Hematopoietic multipotent progenitor cell (in vitro differentiated cells): ENCODE results near the gene KRT6A. TPM values are rescaled to one million over a fixed set of nuclear protein-coding genes. Genes with fewer than 3 reads are reported as not detected.
"Not testable (repeated sequence)": the region's sequence is repeated elsewhere in the genome, so short reads cannot be mapped to it uniquely, and the experiment has no call there.

Experiments used
- DNase-seq, 3 donors: peaks; one replicate each; pipeline ENCODE4 v3.0.0-alpha.2; 2011 to 2015; ENCODE audit warnings: low read depth in 2 of 3, low spot score in 2 of 3
- total RNA-seq: library from RNA; depleted of rRNA; stranded (reverse); fragments of >200 nt; gene quantifications from one replicate; pipeline ENCODE4 v1.2.3, GENCODE V29; 2012

The KRT6A gene
- total RNA-seq, 1 donor = not detected

- DNase-seq = peak in 2 of 3 donors; percentile 65 to 82
Measured at GRCh38 chr12:52506858-52507715, 14.0 kb upstream of the KRT6A start.

DNA sequence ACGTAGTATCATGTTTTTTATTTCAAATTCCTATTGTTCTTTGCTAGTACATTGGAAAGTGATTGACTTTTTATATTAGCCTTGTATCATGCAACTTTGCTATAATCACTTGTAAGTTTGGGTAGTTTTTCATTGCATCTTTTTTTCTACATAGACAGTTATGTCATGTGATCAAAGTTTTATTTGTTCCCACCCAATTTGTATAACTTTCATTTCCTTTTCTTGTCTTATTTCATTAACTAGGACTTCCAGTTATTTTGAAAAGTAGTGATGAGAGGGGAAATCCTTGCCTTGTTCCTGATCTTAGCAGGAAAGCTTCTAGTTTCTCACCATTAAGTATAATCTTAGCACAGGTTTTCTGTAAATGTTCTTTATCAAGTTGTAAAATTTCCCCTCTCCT, 9.8 kb upstream of the KRT6A start:
- no peak for DNase-seq

DNA sequence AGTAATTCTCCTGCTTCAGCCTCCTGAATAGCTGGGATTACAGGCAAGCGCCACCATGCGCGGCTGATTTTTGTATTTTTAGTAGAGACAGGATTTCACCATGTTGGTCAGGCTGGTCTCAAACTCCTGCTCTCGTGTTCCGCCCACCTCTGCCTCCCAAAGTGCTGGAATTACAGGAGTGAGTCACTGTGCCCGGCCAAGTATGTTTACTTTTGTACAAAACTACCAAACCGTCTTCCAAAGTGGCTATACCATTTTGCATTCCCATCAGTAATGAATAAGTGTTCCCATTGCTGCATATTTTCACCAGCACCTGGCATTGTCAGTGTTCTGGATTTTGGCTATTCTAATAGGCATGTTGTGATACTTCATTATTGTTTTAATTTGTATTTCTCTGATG, 8.4 kb upstream of the KRT6A start:
- no peak for DNase-seq

GRCh38 chr12:52500574-52500973, 7.5 kb upstream of the KRT6A start:
- DNase-seq = not testable (repeated sequence)

- no peak for DNase-seq
Measured at GRCh38 chr12:52499806-52500560, 6.9 kb upstream of the KRT6A start.

- no peak for DNase-seq
Measured at GRCh38 chr12:52498946-52499345, 5.9 kb upstream of the KRT6A start.

GRCh38 chr12:52497975-52498374, 4.9 kb upstream of the KRT6A start:
- no peak for DNase-seq

GRCh38 chr12:52496590-52497071, 3.6 kb upstream of the KRT6A start:
- no peak for DNase-seq

DNA sequence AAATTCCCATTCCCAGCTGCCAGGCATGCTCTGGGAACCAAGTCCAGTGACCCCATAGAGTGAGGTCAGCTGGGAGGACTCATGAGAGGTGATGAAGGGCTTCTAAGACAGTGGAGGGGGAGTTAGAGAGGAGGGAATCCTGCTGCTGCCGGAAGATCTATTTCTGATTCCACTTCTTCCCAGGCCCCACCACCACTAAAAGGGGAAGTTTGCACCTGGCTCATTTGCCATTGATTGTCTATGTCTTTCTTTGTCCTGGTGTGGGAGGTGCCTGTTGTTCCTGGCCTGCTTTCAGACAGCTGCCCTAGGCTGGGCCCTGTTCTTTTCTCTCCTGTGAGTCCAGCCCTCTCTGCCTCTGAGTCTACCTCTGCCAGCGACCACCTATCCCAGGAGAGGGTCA, 3.0 kb upstream of the KRT6A start:
- DNase-seq = no peak

DNA sequence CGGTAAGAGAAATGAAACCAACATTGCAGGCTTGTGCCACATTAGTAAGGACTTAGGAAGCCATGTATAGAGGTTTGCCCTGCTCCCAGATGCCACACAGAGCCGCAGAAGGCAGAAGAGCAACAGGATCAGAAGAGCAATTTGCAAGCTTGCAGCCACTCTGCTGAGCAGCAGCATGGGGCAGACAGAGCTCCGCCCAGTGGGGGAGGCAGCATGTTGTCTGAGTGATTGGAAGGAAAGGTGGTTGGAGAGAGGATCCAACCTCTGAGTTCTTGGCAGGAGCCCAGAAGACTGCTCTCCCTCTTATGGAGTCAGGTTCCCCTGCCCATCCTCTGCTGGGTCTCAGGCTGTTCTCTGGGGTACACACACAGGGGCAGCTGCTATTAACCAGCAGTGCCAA, 2.3 kb upstream of the KRT6A start:
- peak in 1 of 3 donors; percentile 9 for DNase-seq

GRCh38 chr12:52494518-52494917, 1.5 kb upstream of the KRT6A start:
- DNase-seq = no peak

DNA sequence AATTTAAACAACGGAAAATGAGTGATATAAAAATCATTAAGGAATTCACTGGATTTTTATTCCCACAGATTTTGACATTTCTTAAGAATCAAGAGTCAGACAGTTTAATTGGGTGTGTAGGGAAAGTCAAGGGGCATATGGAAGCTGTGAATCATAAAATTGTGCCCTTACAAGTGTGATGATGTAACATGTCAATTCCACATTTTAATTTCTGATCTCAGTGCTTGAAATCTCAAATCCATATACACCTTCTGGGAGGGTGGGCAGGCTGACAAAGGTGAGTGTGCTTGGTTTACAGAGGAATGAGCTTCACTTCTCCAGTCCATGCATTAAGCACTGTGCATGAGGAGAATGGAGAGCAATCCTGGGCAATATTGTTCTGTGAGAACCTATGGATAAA, 1.0 kb upstream of the KRT6A start:
- no peak for DNase-seq

DNA sequence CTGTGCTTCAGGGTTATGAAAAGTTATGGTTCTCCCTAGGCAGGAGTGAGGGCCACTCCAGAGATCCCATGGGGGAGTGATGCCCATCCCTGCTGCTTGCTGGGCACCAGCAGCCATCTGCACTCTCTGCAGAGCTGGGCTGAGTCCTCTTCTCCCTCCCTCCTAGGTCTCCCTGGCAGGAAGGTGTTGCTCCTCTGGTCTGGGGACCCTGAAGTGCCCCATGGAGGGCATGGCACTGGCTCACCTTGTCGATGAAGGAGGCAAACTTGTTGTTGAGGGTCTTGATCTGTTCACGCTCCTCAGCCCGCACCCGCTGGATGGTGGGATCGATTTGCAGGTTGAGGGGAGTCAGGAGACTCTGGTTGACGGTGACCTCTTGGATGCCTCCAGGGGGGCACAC, 652 bp downstream of the KRT6A start:
- DNase-seq = not testable (repeated sequence)

DNA sequence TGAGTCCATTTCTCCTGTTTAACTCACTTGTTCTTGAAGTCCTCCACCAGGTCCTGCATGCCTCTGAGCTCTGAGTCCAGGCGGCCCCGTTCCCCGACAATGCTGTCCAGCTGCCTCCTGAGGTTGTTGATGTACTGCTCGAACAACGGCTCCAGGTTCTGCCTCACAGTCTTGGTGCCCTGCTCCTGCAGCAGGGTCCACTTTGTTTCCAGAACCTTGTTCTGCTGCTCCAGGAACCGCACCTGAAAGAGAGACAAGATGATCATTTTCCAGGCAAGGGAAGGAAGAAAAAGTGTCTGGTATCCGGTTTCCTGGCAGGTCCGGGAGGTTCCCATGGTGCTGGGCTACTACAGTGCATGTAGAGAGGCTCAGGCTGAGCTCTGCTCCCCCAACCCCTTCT, 1.6 kb downstream of the KRT6A start:
- not testable (repeated sequence) for DNase-seq

DNA sequence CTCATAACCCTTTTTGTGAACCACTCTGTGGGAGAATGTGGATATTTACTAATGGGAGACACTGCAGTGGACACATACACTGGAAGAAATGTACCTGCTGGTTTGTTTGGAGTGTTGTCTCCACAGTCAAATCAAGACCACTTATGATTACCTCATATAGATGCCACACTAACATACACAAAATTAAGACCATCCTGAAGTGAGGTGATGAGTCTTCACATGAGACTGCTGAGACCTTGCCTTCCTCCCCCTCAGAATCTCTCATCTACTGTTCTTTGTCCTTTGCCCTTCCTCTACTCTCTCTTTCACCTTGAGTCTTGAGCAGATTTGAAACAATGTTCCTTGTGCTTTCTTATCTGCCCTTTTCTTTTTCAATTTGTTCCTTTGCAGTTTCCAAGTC, 4.3 kb downstream of the KRT6A start:
- no peak for DNase-seq

- not testable (repeated sequence) for DNase-seq
Measured at GRCh38 chr12:52487744-52488443, 5.2 kb downstream of the KRT6A start.

- DNase-seq = no peak
Measured at GRCh38 chr12:52487211-52487610, 5.8 kb downstream of the KRT6A start.

- no peak for DNase-seq
Measured at GRCh38 chr12:52486166-52487105, 6.6 kb downstream of the KRT6A start.

DNA sequence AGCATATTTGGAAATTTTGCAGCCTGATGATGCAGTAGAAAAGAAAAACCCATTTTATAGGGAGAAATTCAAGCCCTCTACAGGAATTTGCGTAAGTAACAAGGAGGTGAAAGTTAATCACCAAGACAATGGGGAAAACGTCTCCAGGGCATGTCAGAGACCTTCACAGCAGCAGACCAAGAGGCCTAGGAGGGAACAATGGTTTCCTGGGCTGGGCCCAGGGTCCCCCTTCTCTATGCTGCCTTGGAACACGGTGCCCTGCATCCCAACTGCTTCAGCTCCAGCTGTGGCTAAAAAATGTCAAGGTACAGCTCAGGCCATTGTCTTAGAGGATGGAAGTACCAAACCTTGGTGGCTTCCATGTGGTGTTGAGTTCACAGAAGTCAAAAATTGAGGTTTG, 13.0 kb downstream of the KRT6A start:
- DNase-seq = no peak

DNA sequence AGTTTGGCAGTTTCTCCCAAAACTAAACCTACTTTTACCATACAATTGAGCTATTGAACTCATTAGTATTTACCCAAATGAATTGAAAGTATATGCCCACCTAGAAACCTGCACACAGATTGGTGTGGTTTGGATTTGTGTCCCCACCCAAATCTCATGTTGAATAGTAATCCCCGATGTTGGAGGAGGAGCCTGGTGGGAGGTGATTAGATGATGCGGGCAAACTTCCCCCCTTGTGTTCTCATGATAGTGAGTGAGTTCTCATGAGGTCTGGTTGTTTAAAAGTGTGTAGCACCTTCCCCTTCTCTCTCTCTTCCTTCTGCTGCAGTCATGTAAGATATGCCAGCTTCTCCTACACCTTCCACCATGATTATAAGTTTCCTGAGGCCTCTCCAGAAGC, 15.4 kb downstream of the KRT6A start:
- DNase-seq = no peak
